HG02678 (cell line): Measurements from ENCODE around the gene CIT.
"Not testable (repeated sequence)": the region's sequence is repeated elsewhere in the genome, so short reads cannot be mapped to it uniquely, and the experiment has no call there.

Experiments
- ATAC-seq: cut with Tn5 transposase; IDR thresholded peaks from one replicate; pipeline ENCODE4 v1.9.1; 2021; ENCODE audit warnings: mild to moderate bottlenecking, moderate library complexity; ENCODE audit not compliant: unreplicated experiment

CIT gene

GRCh38 chr12:119661882-119662281, 215.2 kb downstream of the CIT start:
- ATAC-seq = no peak

GRCh38 chr12:119660076-119660475, 217.0 kb downstream of the CIT start:
- no peak for ATAC-seq

DNA sequence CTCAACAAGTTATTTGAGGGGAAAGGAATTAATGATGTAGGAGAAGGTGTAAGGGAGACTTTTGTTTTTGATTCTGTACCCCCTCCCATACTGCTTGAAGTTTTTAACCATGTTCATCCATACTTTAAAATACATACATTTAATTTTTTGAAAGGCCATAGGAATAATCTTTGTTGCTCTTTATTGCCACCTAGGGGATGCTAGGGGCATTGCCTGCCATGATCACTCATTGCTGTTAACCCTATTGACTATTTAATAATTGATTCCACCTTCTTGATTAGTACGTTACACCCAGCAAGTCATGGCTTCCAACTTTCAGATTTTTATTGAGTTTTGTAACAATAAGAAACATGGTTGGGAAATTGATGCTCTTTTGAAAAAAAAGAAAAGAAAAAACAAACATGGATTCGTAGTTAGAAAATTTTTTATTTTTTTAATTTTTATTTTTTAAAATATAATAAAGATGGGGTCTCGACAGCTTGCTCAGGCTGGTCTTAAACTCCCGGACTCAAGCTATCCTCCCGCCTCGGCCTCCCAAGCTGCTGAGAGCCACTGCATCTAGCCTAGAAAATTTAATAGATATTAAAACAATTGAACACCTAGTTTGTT, 217.7 kb downstream of the CIT start:
- no peak for ATAC-seq

- ATAC-seq = not testable (repeated sequence)
Observed at GRCh38 chr12:119658166-119658565, 219.0 kb downstream of the CIT start.

- ATAC-seq = not testable (repeated sequence)
Observed at GRCh38 chr12:119657001-119657400, 220.1 kb downstream of the CIT start.

- ATAC-seq = no peak
Observed at GRCh38 chr12:119652665-119653064, 224.5 kb downstream of the CIT start.

DNA sequence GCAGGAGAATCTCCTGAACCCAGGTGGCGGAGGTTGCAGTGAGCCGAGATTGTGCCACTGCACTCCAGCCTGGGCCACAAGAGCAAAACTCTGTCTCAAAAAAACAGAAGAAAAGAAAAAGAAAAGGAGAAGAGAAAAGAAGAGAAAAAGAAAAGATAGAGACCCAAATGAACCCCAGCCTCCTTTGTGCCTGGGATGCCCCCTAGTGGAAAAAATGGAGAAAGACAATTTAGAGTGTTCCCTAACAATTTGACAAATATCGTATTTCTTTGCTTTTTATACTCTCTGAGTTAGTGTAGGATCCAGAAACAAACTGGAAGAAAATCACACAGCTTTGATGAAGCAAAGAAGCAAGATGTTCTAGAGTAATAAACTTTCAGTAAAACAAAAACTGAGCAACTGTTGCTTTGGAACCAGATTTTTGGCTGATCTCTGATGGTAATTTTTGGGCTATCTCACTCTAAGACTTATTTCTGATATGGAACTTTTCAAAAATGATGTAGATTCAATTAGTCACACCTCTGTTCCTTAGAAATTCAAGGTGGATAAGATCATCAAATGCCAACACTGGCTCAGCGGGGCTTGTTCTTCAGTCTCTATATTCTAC, 227.8 kb downstream of the CIT start:
- ATAC-seq = no peak

- ATAC-seq = no peak
Observed at GRCh38 chr12:119645535-119646059, 231.5 kb downstream of the CIT start.

GRCh38 chr12:119644930-119645329, 232.2 kb downstream of the CIT start:
- no peak for ATAC-seq

- no peak for ATAC-seq
Observed at GRCh38 chr12:119642986-119643385, 234.1 kb downstream of the CIT start.
